Fibroblast of mammary gland (primary cell): Measurements from ENCODE around the gene VWA3A.

ENCODE experiments used
- DNase-seq: peaks from one replicate; pipeline ENCODE4 v3.0.0-alpha.2; 2010; ENCODE audit warnings: low read depth
- H3K4me3 ChIP-seq: 2 replicates; pipeline ENCODE4 v1.5.1; 2011; ENCODE audit warnings: low read depth, mild to moderate bottlenecking, low read length, moderate library complexity; ENCODE audit not compliant: control insufficient read depth
- TF ChIP-seq, protein P1 (sequence below): conservative IDR thresholded peaks from 2 replicates; pipeline ENCODE4 v1.5.1; 2011; ENCODE audit warnings: low read depth, low read length, inconsistent platforms; ENCODE audit not compliant: control insufficient read depth, insufficient read depth

Gene VWA3A

DNA sequence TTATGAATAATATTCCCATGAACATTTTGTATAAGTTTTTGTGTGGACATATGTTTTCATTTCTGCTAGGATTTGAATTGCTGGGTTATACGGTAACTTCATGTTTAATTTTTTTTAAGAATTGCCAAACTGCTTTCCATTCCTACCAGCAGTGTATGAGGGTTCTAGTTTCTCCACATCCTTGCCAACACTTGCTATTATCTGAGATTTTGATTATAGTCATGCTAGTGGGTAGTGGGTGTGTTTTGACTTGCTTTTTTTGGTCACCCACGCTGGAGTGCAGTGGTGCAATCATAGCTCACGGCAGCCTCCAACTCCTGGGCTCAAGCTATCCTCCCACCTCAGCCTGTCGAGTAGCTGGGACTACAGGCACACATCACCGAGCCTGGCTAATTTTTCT lies 110.8 kb downstream of the VWA3A start:
- DNase-seq: no peak
- TF ChIP-seq, protein P1, sequence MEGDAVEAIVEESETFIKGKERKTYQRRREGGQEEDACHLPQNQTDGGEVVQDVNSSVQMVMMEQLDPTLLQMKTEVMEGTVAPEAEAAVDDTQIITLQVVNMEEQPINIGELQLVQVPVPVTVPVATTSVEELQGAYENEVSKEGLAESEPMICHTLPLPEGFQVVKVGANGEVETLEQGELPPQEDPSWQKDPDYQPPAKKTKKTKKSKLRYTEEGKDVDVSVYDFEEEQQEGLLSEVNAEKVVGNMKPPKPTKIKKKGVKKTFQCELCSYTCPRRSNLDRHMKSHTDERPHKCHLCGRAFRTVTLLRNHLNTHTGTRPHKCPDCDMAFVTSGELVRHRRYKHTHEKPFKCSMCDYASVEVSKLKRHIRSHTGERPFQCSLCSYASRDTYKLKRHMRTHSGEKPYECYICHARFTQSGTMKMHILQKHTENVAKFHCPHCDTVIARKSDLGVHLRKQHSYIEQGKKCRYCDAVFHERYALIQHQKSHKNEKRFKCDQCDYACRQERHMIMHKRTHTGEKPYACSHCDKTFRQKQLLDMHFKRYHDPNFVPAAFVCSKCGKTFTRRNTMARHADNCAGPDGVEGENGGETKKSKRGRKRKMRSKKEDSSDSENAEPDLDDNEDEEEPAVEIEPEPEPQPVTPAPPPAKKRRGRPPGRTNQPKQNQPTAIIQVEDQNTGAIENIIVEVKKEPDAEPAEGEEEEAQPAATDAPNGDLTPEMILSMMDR: no peak

DNA sequence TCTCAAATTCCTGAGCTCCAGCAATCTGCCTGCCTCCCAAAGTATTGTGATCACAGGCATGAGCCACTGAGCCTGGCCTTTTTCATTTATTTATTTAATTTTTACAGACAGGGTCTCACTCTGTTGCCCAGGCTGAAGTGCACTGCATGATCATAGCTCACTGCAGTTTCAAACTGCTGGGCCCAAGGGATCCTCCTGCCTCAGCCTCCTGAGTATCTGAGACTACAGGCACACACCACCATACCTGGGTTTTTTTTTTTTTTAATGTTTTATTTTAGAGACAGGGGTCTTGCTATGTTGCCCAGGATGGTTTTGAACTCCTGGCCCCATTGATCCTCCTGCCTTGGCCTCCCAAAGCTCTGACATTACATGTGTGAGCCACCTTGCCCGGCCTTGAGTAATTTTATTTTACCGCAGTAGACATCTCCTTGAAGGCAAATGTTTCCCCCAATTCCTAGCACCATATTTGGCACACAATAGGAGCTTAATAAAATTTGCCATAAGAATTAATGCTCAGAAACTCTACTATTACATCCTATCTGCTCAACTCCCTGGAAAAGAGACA lies 111.8 kb downstream of the VWA3A start:
- TF ChIP-seq, protein P1: no peak
- no peak for DNase-seq
- no peak overlapping the region for H3K4me3 ChIP-seq

More for the DNA sequence above, 110.8 kb downstream of the VWA3A start:
- no peak overlapping the region for H3K4me3 ChIP-seq

GRCh38 chr16:22205577-22206012 lies 113.3 kb downstream of the VWA3A start:
- DNase-seq: no peak
- H3K4me3 ChIP-seq: peak overlapping the region; percentile 35

DNA sequence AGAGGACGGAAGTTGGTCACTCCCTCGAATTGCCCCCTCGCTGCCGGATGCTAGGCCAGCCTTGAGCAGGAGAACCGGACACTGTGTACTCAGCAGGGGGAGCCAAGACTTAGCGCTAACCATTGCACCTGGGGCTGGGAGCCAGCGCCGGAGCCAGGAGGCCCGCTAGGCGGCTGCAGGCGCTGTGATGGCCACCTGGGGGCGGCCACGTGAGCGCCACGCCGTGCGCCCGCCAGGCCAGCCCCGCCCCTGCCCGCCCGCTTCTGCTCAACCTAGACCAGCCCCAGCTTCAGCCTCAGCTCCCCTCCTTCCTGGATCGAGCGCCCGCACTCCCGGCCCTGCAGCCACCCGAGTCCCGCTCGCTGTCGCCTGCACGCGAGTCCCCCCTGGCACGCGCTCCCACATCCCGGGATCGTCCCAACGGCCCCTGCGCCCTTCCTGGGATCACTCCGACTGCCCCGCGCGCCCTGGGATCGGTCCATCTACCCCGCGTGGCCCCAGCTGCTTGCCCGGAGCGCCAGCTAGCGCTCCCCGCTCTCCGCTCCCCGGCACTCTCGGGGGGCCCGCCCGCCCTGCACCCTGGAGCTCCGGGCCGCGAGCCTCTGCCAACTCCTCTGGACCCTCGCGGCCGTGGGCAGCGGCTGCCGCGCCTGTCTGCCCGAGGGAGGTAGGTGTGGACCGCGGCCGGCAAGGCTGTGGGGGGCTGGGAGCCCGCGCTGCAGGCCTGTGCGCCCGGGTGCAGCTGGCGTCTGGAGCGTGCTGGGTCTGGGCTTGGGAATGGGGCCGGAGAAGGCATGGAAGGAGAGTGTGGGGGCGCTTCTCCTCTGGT lies 113.9 kb downstream of the VWA3A start, which contains the start of gene EEF2K:
Gene EEF2K (plus strand): TSS at position 266 of the 829 bp plus-strand sequence. CDS start 19,452 bp downstream, outside the sequence.
- H3K4me3 ChIP-seq: peak within 1 kb of the TSS; percentile 85
- TF ChIP-seq, protein P1: peak; percentile 50
- peak; percentile 95 for DNase-seq

More at GRCh38 chr16:22205577-22206012, 113.3 kb downstream of the VWA3A start:
- TF ChIP-seq, protein P1: no peak
